Measurements from ENCODE around the gene RNF223.

The RNF223 gene

GRCh38 chr1:1073743-1074587, at the start of gene RNF223:
RNF223 (minus strand) TSS chr1:1074306; CDS start chr1:1072566, 1,740 bp downstream.
- no peak for DNase-seq

- DNase-seq, result no peak
These were observed 48.9 kb upstream of the RNF223 start for GRCh38 chr1:1122981-1123480.

GRCh38 chr1:1122078-1122811, 48.1 kb upstream of the RNF223 start:
- peak; percentile 52 to 84 (median 74) for DNase-seq

- no peak for DNase-seq
These were observed 47.5 kb upstream of the RNF223 start for GRCh38 chr1:1121611-1122077.

GRCh38 chr1:1120866-1121591, 46.9 kb upstream of the RNF223 start:
- no peak for DNase-seq

- DNase-seq, result no peak
These were observed 46.0 kb upstream of the RNF223 start for GRCh38 chr1:1120096-1120495.

GRCh38 chr1:1119272-1119890, 45.3 kb upstream of the RNF223 start:
- DNase-seq, result no peak

- no peak for DNase-seq
These were observed 44.7 kb upstream of the RNF223 start for GRCh38 chr1:1118876-1119220.

- DNase-seq, result no peak
These were observed 44.1 kb upstream of the RNF223 start for GRCh38 chr1:1118011-1118875.

- DNase-seq, result no peak
These were observed 43.3 kb upstream of the RNF223 start for GRCh38 chr1:1117469-1117831.

GRCh38 chr1:1116701-1117468, 42.8 kb upstream of the RNF223 start:
- DNase-seq, result peak in 3 of 6 experiments; percentile 37 to 54 (median 37)

GRCh38 chr1:1115786-1116700, 41.9 kb upstream of the RNF223 start, which contains the start of gene C1orf159:
C1orf159 (minus strand) TSS chr1:1116089; CDS start chr1:1091543, 24,546 bp downstream.
- DNase-seq, result peak; percentile 95 to 99 (median 98)

- DNase-seq, result no peak
These were observed 41.2 kb upstream of the RNF223 start for GRCh38 chr1:1115136-1115785.

GRCh38 chr1:1114431-1114830, 40.3 kb upstream of the RNF223 start:
- DNase-seq, result no peak

GRCh38 chr1:1112237-1112985, 38.3 kb upstream of the RNF223 start:
- DNase-seq, result no peak

- no peak for DNase-seq
These were observed 37.6 kb upstream of the RNF223 start for GRCh38 chr1:1111516-1112236.

GRCh38 chr1:1110561-1110971, 36.5 kb upstream of the RNF223 start:
- DNase-seq, result no peak

- DNase-seq, result no peak
These were observed 35.6 kb upstream of the RNF223 start for GRCh38 chr1:1109743-1110142.

Data from stimulated activated naive CD4-positive, alpha-beta T cell (primary cell).